Kidney epithelial cell (primary cell): ENCODE data around the gene KIAA1191. TPM values are rescaled to one million over a fixed set of nuclear protein-coding genes. Genes with fewer than 3 reads are reported as not detected.
A peak's percentile ranks its signal among the peaks of the same experiment; 100 is the strongest.

Source experiments
- DNase-seq: peaks from one replicate; pipeline ENCODE4 v3.0.0-alpha.2; 2010; ENCODE audit warnings: low read depth
- H3K27me3 ChIP-seq: 2 replicates; pipeline ENCODE4 v1.6.0; 2011; ENCODE audit warnings: low read length; ENCODE audit not compliant: control insufficient read depth, insufficient read depth
- H3K36me3 ChIP-seq: 2 replicates; pipeline ENCODE4 v1.5.1; 2011; ENCODE audit warnings: low read length; ENCODE audit not compliant: control insufficient read depth, insufficient read depth
- H3K4me3 ChIP-seq: 2 replicates; pipeline ENCODE4 v1.5.1; 2011; ENCODE audit warnings: low read depth, mild to moderate bottlenecking, control low read depth, low read length
- total RNA-seq: library from RNA; depleted of rRNA; stranded (reverse); fragments of >200 nt; gene quantifications from 2 replicates; pipeline ENCODE4 v1.2.3, GENCODE V29; 2015
- TF ChIP-seq, protein P1 (sequence below): IDR thresholded peaks from 2 replicates; pipeline ENCODE4 v1.5.1; 2011; ENCODE audit warnings: mild to moderate bottlenecking, moderate library complexity, low read length, control low read depth, inconsistent platforms; ENCODE audit not compliant: insufficient read depth, poor library complexity, severe bottlenecking

Gene KIAA1191
- total RNA-seq, 1 donor from 2014 or later: 92.4 TPM

DNA sequence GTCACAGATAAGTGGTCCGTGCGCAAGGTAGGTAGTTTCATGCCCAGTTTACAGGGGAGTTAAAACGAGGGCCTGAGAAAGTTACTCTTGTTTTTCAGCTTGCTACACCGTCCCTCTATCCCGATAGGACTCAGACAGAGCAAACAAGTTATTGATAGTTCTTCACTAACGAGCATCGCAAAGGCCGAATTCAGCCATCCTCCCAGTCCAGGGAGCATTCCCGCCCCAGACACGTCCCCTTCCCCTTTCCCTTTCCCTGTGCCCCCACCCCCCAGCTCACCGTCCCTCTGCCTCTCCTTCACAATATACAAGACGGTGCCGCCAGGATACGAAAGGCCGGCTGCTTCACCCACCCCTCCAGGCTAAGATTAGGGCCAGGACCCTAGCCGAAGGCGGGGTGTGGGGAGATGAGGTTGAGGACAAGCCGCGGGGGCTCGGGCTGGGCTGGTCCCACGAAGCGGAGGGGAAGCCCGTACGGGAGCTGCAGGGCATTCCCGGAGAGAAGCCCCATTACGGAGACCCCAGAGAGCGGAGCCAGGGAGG lies 599 bp downstream of the KIAA1191 start:
- no peaks in the 10 kb centered on the region for H3K27me3 ChIP-seq
- DNase-seq: no peak
- peaks cover 1% of the 10 kb centered on the region for H3K36me3 ChIP-seq
- TF ChIP-seq, protein P1, sequence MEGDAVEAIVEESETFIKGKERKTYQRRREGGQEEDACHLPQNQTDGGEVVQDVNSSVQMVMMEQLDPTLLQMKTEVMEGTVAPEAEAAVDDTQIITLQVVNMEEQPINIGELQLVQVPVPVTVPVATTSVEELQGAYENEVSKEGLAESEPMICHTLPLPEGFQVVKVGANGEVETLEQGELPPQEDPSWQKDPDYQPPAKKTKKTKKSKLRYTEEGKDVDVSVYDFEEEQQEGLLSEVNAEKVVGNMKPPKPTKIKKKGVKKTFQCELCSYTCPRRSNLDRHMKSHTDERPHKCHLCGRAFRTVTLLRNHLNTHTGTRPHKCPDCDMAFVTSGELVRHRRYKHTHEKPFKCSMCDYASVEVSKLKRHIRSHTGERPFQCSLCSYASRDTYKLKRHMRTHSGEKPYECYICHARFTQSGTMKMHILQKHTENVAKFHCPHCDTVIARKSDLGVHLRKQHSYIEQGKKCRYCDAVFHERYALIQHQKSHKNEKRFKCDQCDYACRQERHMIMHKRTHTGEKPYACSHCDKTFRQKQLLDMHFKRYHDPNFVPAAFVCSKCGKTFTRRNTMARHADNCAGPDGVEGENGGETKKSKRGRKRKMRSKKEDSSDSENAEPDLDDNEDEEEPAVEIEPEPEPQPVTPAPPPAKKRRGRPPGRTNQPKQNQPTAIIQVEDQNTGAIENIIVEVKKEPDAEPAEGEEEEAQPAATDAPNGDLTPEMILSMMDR: no peak
- peak overlapping the region; percentile 93 for H3K4me3 ChIP-seq

DNA sequence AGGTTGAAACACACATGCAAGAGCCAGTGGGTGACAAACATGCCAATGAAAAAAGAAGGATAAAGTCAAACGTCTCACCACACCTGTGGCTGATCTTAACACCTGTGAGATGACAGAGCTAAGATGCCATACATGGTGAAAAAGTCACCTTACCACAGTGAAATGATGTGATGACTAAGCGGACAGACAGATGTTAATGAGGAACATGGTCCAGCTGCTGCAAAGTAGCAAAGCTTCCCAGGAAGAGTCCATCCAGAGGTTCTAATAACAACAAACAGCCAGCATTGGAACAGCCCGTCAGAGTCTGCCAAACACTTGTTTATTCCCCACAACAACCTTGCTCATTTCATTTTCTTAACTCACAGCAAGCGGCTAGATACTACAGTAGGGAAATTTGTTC lies 1.9 kb downstream of the KIAA1191 start:
- TF ChIP-seq, protein P1: no peak
- DNase-seq: no peak
- no peak overlapping the region for H3K4me3 ChIP-seq
- no peaks in the 10 kb centered on the region for H3K27me3 ChIP-seq
- peaks cover 1% of the 10 kb centered on the region for H3K36me3 ChIP-seq

DNA sequence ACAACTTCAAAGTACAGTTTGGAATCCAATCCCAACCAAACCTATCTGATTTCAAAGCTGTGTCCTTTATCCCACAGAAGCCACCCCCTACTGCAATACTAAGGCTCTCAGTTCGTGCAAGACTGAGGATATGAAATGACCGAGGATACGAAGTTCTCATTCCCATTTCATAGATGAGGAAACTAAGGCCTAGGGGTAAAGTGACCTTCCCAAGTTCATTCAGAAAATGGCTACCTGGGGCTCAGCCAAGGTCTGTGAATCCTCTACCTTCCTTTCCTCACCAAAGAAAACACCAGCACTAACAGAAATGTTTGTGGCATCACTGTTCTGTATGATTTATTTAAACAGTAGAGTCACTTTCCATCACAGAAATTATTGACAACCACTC lies 5.4 kb downstream of the KIAA1191 start:
- Histone ChIP-seq H3K27me3 (no peaks in the 10 kb centered on the region), H3K4me3 (no peak overlapping the region), H3K36me3 (peaks cover 1% of the 10 kb centered on the region)
- TF ChIP-seq, protein P1: no peak
- DNase-seq: no peak

DNA sequence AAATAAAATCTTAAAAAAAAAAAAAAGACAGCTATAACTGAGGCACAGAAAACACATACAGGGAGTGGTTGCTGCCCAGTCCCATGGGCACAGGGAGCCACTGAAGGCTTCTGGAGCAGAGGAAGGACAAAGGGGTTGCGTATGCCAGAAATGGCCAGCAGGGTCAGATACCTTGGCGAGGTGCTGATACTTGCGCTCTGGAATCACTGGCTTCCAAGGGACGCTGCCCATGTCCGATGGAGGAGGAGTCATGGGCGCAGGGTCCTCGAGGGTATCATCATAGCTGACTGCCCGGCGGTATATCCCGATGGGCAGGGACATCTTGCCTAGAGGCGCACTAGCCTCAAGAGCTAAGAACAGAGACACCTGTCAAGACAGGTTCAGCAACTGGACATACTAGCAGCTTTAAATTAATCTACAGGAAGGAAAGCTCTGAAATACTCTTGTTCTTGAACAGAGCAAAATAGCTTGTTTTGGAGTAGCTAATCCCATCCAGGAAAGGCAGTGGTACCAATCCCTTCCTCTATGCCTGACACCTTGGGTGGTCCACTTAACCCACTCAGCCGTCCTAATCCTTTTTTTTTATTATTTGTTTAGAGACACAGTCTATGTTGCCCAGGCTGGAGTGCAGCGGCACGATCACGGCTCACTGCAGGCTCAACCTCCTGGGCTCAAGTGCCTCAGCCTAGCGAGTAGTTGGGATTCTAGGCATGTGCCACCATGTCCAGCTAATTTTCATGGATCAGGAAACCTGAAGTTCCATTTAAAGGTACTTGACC lies 6.0 kb downstream of the KIAA1191 start:
- peaks cover 1% of the 10 kb centered on the region for H3K36me3 ChIP-seq
- DNase-seq: no peak
- TF ChIP-seq, protein P1: no peak
- H3K27me3 ChIP-seq: no peaks in the 10 kb centered on the region
- H3K4me3 ChIP-seq: no peak overlapping the region

DNA sequence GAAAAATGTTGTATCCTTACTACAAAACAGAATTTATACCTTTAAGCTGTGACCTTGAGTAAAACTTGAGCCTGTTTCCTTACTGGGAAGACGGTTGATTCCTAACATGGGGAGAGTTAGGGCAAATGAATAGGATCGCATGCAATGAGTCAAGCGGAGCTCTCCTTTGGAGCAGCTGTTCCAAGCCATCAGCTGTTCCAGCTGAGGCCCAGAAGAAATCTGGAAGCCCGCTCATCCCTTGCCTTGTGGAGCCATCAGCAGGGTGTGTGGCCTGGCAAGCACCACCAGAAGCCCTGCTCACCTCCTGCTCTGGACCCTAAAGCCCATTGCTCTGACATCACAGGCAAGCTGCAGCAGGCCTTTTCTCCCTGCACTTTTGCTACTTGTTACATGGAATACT lies 8.0 kb downstream of the KIAA1191 start:
- H3K36me3 ChIP-seq: peaks cover 3% of the 10 kb centered on the region
- no peak overlapping the region for H3K4me3 ChIP-seq
- DNase-seq: no peak
- H3K27me3 ChIP-seq: no peaks in the 10 kb centered on the region
- TF ChIP-seq, protein P1: no peak
